Endothelial cell of umbilical vein (primary cell): Measurements from ENCODE around the gene ANTXRL. TPM values are rescaled to one million over a fixed set of nuclear protein-coding genes. Genes with fewer than 3 reads are reported as not detected.

Source experiments
- BruUV-seq: library from RNA; stranded (reverse); fragments of 400-500 nt; replicated peaks from 2 replicates; lab custom pipeline; 2021; lab: Mats Ljungman, UMichigan
- CTCF ChIA-PET: fragments of 300-600, 350-600 bp; sonication (Branson Sonifier 250); formaldehyde crosslinking; loops from one replicate; lab custom pipeline; 2021; ENCODE audit warnings: antibody characterized with exemption, inconsistent platforms; lab: Charles Lee
- POLR2A ChIA-PET: fragments of 300-600, 350-600 bp; sonication (Branson Sonifier 250); formaldehyde crosslinking; loops from one replicate; lab custom pipeline; 2021; ENCODE audit warnings: antibody characterized with exemption, inconsistent platforms; lab: Charles Lee
- DNase-seq: peaks from one replicate; pipeline ENCODE4 v3.0.0-alpha.2; 2011; ENCODE audit warnings: low read depth, low spot score
- FAIRE-seq: peaks from 2 replicates; lab custom pipeline; 2011; peaks lifted over from hg19 to GRCh38; lab: Jason Lieb, UNC
- H2AFZ ChIP-seq: 2 replicates; pipeline ENCODE4 v1.6.0; 2012; ENCODE audit warnings: low read depth, low read length, control low read depth, inconsistent platforms
- H3K27ac ChIP-seq: 2 replicates; pipeline ENCODE4 v1.5.1; 2011; ENCODE audit warnings: low read depth, mild to moderate bottlenecking, control low read depth, low read length, moderate library complexity; ENCODE audit not compliant: insufficient read depth
- H3K27me3 ChIP-seq, 2 experiments: 2 replicates each; pipeline versions ENCODE4 v1.6.0 to v1.6.1; 2011; ENCODE audit warnings: low read length in 2 of 2, mixed read lengths in 1 of 2; ENCODE audit not compliant: control insufficient read depth in 2 of 2, insufficient read depth in 2 of 2
- H3K36me3 ChIP-seq, 2 experiments: 2 replicates in 1 of 2; 3 replicates in 1 of 2; pipeline ENCODE4 v1.5.1; 2011; ENCODE audit warnings: low read length in 2 of 2, mild to moderate bottlenecking in 1 of 2, moderate library complexity in 1 of 2; ENCODE audit not compliant: control insufficient read depth in 2 of 2, insufficient read depth in 2 of 2; ENCODE audit errors: extremely low read depth in 1 of 2
- H3K4me1 ChIP-seq: 3 replicates; pipeline ENCODE4 v1.5.1; 2011; ENCODE audit warnings: mild to moderate bottlenecking, low read length; ENCODE audit not compliant: control insufficient read depth, insufficient read depth; ENCODE audit errors: extremely low read depth
- H3K4me2 ChIP-seq: 2 replicates; pipeline ENCODE4 v1.6.1; 2011; ENCODE audit warnings: low read length, control low read depth, mixed read lengths; ENCODE audit not compliant: insufficient read depth
- H3K4me3 ChIP-seq, 3 experiments: fragments of 200-600 bp in 1 of 3; sonication (generic), shearing (Covaris generic) in 1 of 3; replicated peaks in 1 of 3; 2 replicates each; pipeline ENCODE4 v1.5.1; 2011 to 2016; ENCODE audit warnings: control low read depth in 3 of 3, low read length in 3 of 3, mild to moderate bottlenecking in 2 of 3, inconsistent platforms in 1 of 3, low read depth in 1 of 3, moderate library complexity in 1 of 3; ENCODE audit not compliant: insufficient read depth in 1 of 3
- H3K79me2 ChIP-seq: 2 replicates; pipeline ENCODE4 v1.6.0; 2012; ENCODE audit warnings: low read length, inconsistent platforms; ENCODE audit not compliant: control insufficient read depth, insufficient read depth
- H3K9ac ChIP-seq: replicated peaks from 2 replicates; pipeline ENCODE3; 2011; ENCODE audit warnings: low read length, control low read depth; ENCODE audit not compliant: insufficient read depth; ENCODE audit errors: extremely low read depth
- H3K9me1 ChIP-seq: replicated peaks from 3 replicates; pipeline ENCODE4 v1.6.0; 2011; ENCODE audit warnings: mild to moderate bottlenecking, low read length; ENCODE audit not compliant: control insufficient read depth, insufficient read depth; ENCODE audit errors: extremely low read depth
- H3K9me3 ChIP-seq: replicated peaks from 2 replicates; pipeline ENCODE4 v1.5.1; 2012; ENCODE audit warnings: low read length, inconsistent platforms; ENCODE audit not compliant: control insufficient read depth, insufficient read depth
- H4K20me1 ChIP-seq: replicated peaks from 2 replicates; pipeline ENCODE3; 2011; ENCODE audit warnings: mild to moderate bottlenecking, low read length; ENCODE audit not compliant: control insufficient read depth, insufficient read depth; ENCODE audit errors: extremely low read depth
- EZH2 ChIP-seq: IDR thresholded peaks from 2 replicates; pipeline ENCODE4 v1.6.1; 2012; ENCODE audit warnings: borderline replicate concordance, low read depth, mild to moderate bottlenecking, moderate library complexity, low read length, inconsistent platforms; ENCODE audit not compliant: severe bottlenecking
- FOS ChIP-seq: IDR thresholded peaks from 2 replicates; pipeline ENCODE4 v1.6.1; 2011; ENCODE audit warnings: mild to moderate bottlenecking, low read length, moderate library complexity, borderline replicate concordance; ENCODE audit not compliant: insufficient read depth
- GATA2 ChIP-seq: IDR thresholded peaks from 2 replicates; pipeline ENCODE4 v1.7.0; 2011; ENCODE audit warnings: low read depth, mild to moderate bottlenecking, moderate library complexity, mixed read lengths, low read length; ENCODE audit not compliant: insufficient read length, insufficient read depth
- JUN ChIP-seq: IDR thresholded peaks from 2 replicates; pipeline ENCODE4 v1.6.1; 2011; ENCODE audit warnings: borderline replicate concordance, low read depth; ENCODE audit not compliant: insufficient read length, insufficient read depth
- MAX ChIP-seq: IDR thresholded peaks from 2 replicates; pipeline ENCODE4 v1.6.1; 2011; ENCODE audit not compliant: insufficient read depth, insufficient read length
- MYC ChIP-seq: IDR thresholded peaks from one replicate; pipeline ENCODE4 v1.6.1; 2011; ENCODE audit warnings: mild to moderate bottlenecking, low read depth, low read length
- POLR2A ChIP-seq: IDR thresholded peaks from 2 replicates; pipeline ENCODE4 v1.6.1; 2012; ENCODE audit warnings: low read depth, mild to moderate bottlenecking, control low read depth, low read length
- POLR2AphosphoS5 ChIP-seq: IDR thresholded peaks from 2 replicates; pipeline ENCODE4 v1.6.1; 2012; ENCODE audit warnings: low read depth, mild to moderate bottlenecking, control low read depth, low read length, moderate library complexity; ENCODE audit not compliant: insufficient read depth
- dilution Hi-C: fragments of 300-500 bp; cut with MboI; formaldehyde crosslinking; loops from one replicate; pipeline ENCODE4 v1.15.0; 2019; ENCODE audit warnings: low sequenced_read_pairs; ENCODE audit not compliant: extremely low pct_ligation_motif_present
- intact Hi-C: fragments of 100-400 bp; cut with micrococcal nuclease; formaldehyde crosslinking; loops from one replicate; pipeline ENCODE4 v1.10.0; 2022
- polyA plus RNA-seq, 4 experiments: library from polyadenylated mRNA; depleted of rRNA in 3 of 4; stranded (reverse) in 3 of 4; unstranded in 1 of 4; fragments of >200 nt; gene quantifications; 2 replicates each; pipeline versions ENCODE4 v1.2.1 to v1.2.3, GENCODE V29; 2011 to 2012; ENCODE audit warnings: missing spikeins in 1 of 4
- total RNA-seq: library from RNA; stranded (reverse); gene quantifications from 2 replicates; pipeline ENCODE4 v1.2.3, GENCODE V29; 2021
- TF ChIP-seq, protein P1 (sequence below), 2 donors: IDR thresholded peaks; 1 replicate in 1 of 2; 2 replicates in 1 of 2; pipeline ENCODE4 v1.5.1; 2011; ENCODE audit warnings: low read length in 2 of 2, mild to moderate bottlenecking in 2 of 2, moderate library complexity in 2 of 2, control low read depth in 1 of 2, inconsistent platforms in 1 of 2, low read depth in 1 of 2; ENCODE audit not compliant: insufficient read depth in 1 of 2; ENCODE audit errors: extremely low read depth in 1 of 2

The ANTXRL gene
- total and polyA plus RNA-seq, 2 donors (not counting 3 experiments of a cell fraction or from before 2014, with no cell fraction given) = not detected

DNA sequence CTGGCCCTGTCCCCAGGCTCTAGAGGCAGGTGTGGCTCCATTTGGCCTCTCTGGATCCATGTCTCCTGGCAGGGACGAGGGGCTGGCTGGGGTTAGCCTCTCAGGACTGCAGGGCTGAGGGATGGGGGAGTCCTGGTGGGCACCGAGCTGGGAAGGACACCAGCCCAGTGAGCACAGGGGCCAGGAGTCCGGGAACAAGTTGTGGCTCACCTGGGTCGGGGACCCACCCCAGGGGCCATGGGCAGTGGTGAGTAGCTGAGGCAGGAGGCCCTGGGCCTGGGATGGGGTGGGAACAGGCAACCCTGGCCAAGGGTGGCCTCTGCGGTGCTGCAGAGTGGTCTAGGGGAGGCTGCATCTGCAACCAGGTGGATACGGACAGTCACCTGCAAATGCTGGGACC, 24.1 kb downstream of the ANTXRL start:
- CTCF ChIA-PET = no interaction called here

More for the DNA sequence above, 24.1 kb downstream of the ANTXRL start:
- H3K4me1 ChIP-seq = no peaks in the 10 kb centered on the region
- no peak for DNase-seq
- H3K9me3 ChIP-seq = no peaks in the 10 kb centered on the region
- H3K79me2 ChIP-seq = no peaks in the 10 kb centered on the region
- intact Hi-C loops (no loop called here), dilution Hi-C loops (no loop called here)
- H3K36me3 ChIP-seq = no peaks in the 10 kb centered on the region
- no TSS peak for BruUV-seq
- POLR2A ChIA-PET = no interaction called here
- no peak overlapping the region for H3K4me2 ChIP-seq
- no peak for TF ChIP-seq JUN
- TF ChIP-seq POLR2A = no peak
- no peak for TF ChIP-seq POLR2AphosphoS5
- TF ChIP-seq, protein P1, sequence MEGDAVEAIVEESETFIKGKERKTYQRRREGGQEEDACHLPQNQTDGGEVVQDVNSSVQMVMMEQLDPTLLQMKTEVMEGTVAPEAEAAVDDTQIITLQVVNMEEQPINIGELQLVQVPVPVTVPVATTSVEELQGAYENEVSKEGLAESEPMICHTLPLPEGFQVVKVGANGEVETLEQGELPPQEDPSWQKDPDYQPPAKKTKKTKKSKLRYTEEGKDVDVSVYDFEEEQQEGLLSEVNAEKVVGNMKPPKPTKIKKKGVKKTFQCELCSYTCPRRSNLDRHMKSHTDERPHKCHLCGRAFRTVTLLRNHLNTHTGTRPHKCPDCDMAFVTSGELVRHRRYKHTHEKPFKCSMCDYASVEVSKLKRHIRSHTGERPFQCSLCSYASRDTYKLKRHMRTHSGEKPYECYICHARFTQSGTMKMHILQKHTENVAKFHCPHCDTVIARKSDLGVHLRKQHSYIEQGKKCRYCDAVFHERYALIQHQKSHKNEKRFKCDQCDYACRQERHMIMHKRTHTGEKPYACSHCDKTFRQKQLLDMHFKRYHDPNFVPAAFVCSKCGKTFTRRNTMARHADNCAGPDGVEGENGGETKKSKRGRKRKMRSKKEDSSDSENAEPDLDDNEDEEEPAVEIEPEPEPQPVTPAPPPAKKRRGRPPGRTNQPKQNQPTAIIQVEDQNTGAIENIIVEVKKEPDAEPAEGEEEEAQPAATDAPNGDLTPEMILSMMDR (IDR thresholded peaks at IDR 0.05; ENCODE audit: extremely low read depth in 1 of 2, insufficient read depth in 1 of 2, low read depth in 1 of 2, low read length in 2 of 2) = no peak
- TF ChIP-seq MYC = no peak
- TF ChIP-seq FOS = no peak
- no peak for TF ChIP-seq MAX
- no peak for TF ChIP-seq GATA2
- TF ChIP-seq EZH2 = no peak
- no peaks in the 10 kb centered on the region for H4K20me1 ChIP-seq
- H3K9me1 ChIP-seq = no peaks in the 10 kb centered on the region
- H3K27me3 ChIP-seq = no peaks in the 10 kb centered on the region
- no peak overlapping the region for H3K9ac ChIP-seq
- no peak overlapping the region for H3K27ac ChIP-seq
- FAIRE-seq = no peak
- no peak overlapping the region for H3K4me3 ChIP-seq
- no peak overlapping the region for H2AFZ ChIP-seq
